Endothelial cell of umbilical vein (primary cell): ENCODE results near the gene LIMK2. TPM values are rescaled to one million over a fixed set of nuclear protein-coding genes. Genes with fewer than 3 reads are reported as not detected.

Experiments
- BruUV-seq: library from RNA; stranded (reverse); fragments of 400-500 nt; replicated peaks from 2 replicates; lab custom pipeline; 2021; lab: Mats Ljungman, UMichigan
- CTCF ChIA-PET: fragments of 300-600, 350-600 bp; sonication (Branson Sonifier 250); formaldehyde crosslinking; loops from one replicate; lab custom pipeline; 2021; ENCODE audit warnings: antibody characterized with exemption, inconsistent platforms; lab: Charles Lee
- POLR2A ChIA-PET: fragments of 300-600, 350-600 bp; sonication (Branson Sonifier 250); formaldehyde crosslinking; loops from one replicate; lab custom pipeline; 2021; ENCODE audit warnings: antibody characterized with exemption, inconsistent platforms; lab: Charles Lee
- DNase-seq: peaks from one replicate; pipeline ENCODE4 v3.0.0-alpha.2; 2011; ENCODE audit warnings: low read depth, low spot score
- FAIRE-seq: peaks from 2 replicates; lab custom pipeline; 2011; peaks lifted over from hg19 to GRCh38; lab: Jason Lieb, UNC
- H2AFZ ChIP-seq: 2 replicates; pipeline ENCODE4 v1.6.0; 2012; ENCODE audit warnings: low read depth, low read length, control low read depth, inconsistent platforms
- H3K27ac ChIP-seq: 2 replicates; pipeline ENCODE4 v1.5.1; 2011; ENCODE audit warnings: low read depth, mild to moderate bottlenecking, control low read depth, low read length, moderate library complexity; ENCODE audit not compliant: insufficient read depth
- H3K27me3 ChIP-seq, 2 experiments: 2 replicates each; pipeline versions ENCODE4 v1.6.0 to v1.6.1; 2011; ENCODE audit warnings: low read length in 2 of 2, mixed read lengths in 1 of 2; ENCODE audit not compliant: control insufficient read depth in 2 of 2, insufficient read depth in 2 of 2
- H3K36me3 ChIP-seq, 2 experiments: 2 replicates in 1 of 2; 3 replicates in 1 of 2; pipeline ENCODE4 v1.5.1; 2011; ENCODE audit warnings: low read length in 2 of 2, mild to moderate bottlenecking in 1 of 2, moderate library complexity in 1 of 2; ENCODE audit not compliant: control insufficient read depth in 2 of 2, insufficient read depth in 2 of 2; ENCODE audit errors: extremely low read depth in 1 of 2
- H3K4me1 ChIP-seq: 3 replicates; pipeline ENCODE4 v1.5.1; 2011; ENCODE audit warnings: mild to moderate bottlenecking, low read length; ENCODE audit not compliant: control insufficient read depth, insufficient read depth; ENCODE audit errors: extremely low read depth
- H3K4me2 ChIP-seq: 2 replicates; pipeline ENCODE4 v1.6.1; 2011; ENCODE audit warnings: low read length, control low read depth, mixed read lengths; ENCODE audit not compliant: insufficient read depth
- H3K4me3 ChIP-seq, 3 experiments: fragments of 200-600 bp in 1 of 3; sonication (generic), shearing (Covaris generic) in 1 of 3; replicated peaks in 1 of 3; 2 replicates each; pipeline ENCODE4 v1.5.1; 2011 to 2016; ENCODE audit warnings: control low read depth in 3 of 3, low read length in 3 of 3, mild to moderate bottlenecking in 2 of 3, inconsistent platforms in 1 of 3, low read depth in 1 of 3, moderate library complexity in 1 of 3; ENCODE audit not compliant: insufficient read depth in 1 of 3
- H3K79me2 ChIP-seq: 2 replicates; pipeline ENCODE4 v1.6.0; 2012; ENCODE audit warnings: low read length, inconsistent platforms; ENCODE audit not compliant: control insufficient read depth, insufficient read depth
- H3K9ac ChIP-seq: replicated peaks from 2 replicates; pipeline ENCODE3; 2011; ENCODE audit warnings: low read length, control low read depth; ENCODE audit not compliant: insufficient read depth; ENCODE audit errors: extremely low read depth
- H3K9me1 ChIP-seq: replicated peaks from 3 replicates; pipeline ENCODE4 v1.6.0; 2011; ENCODE audit warnings: mild to moderate bottlenecking, low read length; ENCODE audit not compliant: control insufficient read depth, insufficient read depth; ENCODE audit errors: extremely low read depth
- H3K9me3 ChIP-seq: replicated peaks from 2 replicates; pipeline ENCODE4 v1.5.1; 2012; ENCODE audit warnings: low read length, inconsistent platforms; ENCODE audit not compliant: control insufficient read depth, insufficient read depth
- H4K20me1 ChIP-seq: replicated peaks from 2 replicates; pipeline ENCODE3; 2011; ENCODE audit warnings: mild to moderate bottlenecking, low read length; ENCODE audit not compliant: control insufficient read depth, insufficient read depth; ENCODE audit errors: extremely low read depth
- EZH2 ChIP-seq: IDR thresholded peaks from 2 replicates; pipeline ENCODE4 v1.6.1; 2012; ENCODE audit warnings: borderline replicate concordance, low read depth, mild to moderate bottlenecking, moderate library complexity, low read length, inconsistent platforms; ENCODE audit not compliant: severe bottlenecking
- FOS ChIP-seq: IDR thresholded peaks from 2 replicates; pipeline ENCODE4 v1.6.1; 2011; ENCODE audit warnings: mild to moderate bottlenecking, low read length, moderate library complexity, borderline replicate concordance; ENCODE audit not compliant: insufficient read depth
- GATA2 ChIP-seq: IDR thresholded peaks from 2 replicates; pipeline ENCODE4 v1.7.0; 2011; ENCODE audit warnings: low read depth, mild to moderate bottlenecking, moderate library complexity, mixed read lengths, low read length; ENCODE audit not compliant: insufficient read length, insufficient read depth
- JUN ChIP-seq: IDR thresholded peaks from 2 replicates; pipeline ENCODE4 v1.6.1; 2011; ENCODE audit warnings: borderline replicate concordance, low read depth; ENCODE audit not compliant: insufficient read length, insufficient read depth
- MYC ChIP-seq: IDR thresholded peaks from one replicate; pipeline ENCODE4 v1.6.1; 2011; ENCODE audit warnings: mild to moderate bottlenecking, low read depth, low read length
- POLR2A ChIP-seq: IDR thresholded peaks from 2 replicates; pipeline ENCODE4 v1.6.1; 2012; ENCODE audit warnings: low read depth, mild to moderate bottlenecking, control low read depth, low read length
- POLR2AphosphoS5 ChIP-seq: IDR thresholded peaks from 2 replicates; pipeline ENCODE4 v1.6.1; 2012; ENCODE audit warnings: low read depth, mild to moderate bottlenecking, control low read depth, low read length, moderate library complexity; ENCODE audit not compliant: insufficient read depth
- dilution Hi-C: fragments of 300-500 bp; cut with MboI; formaldehyde crosslinking; loops from one replicate; pipeline ENCODE4 v1.15.0; 2019; ENCODE audit warnings: low sequenced_read_pairs; ENCODE audit not compliant: extremely low pct_ligation_motif_present
- intact Hi-C: fragments of 100-400 bp; cut with micrococcal nuclease; formaldehyde crosslinking; loops from one replicate; pipeline ENCODE4 v1.10.0; 2022
- polyA plus RNA-seq, 4 experiments: library from polyadenylated mRNA; depleted of rRNA in 3 of 4; stranded (reverse) in 3 of 4; unstranded in 1 of 4; fragments of >200 nt; gene quantifications; 2 replicates each; pipeline versions ENCODE4 v1.2.1 to v1.2.3, GENCODE V29; 2011 to 2012; ENCODE audit warnings: missing spikeins in 1 of 4
- total RNA-seq: library from RNA; stranded (reverse); gene quantifications from 2 replicates; pipeline ENCODE4 v1.2.3, GENCODE V29; 2021
- TF ChIP-seq, protein P1 (sequence below), 2 donors: IDR thresholded peaks; 1 replicate in 1 of 2; 2 replicates in 1 of 2; pipeline ENCODE4 v1.5.1; 2011; ENCODE audit warnings: low read length in 2 of 2, mild to moderate bottlenecking in 2 of 2, moderate library complexity in 2 of 2, control low read depth in 1 of 2, inconsistent platforms in 1 of 2, low read depth in 1 of 2; ENCODE audit not compliant: insufficient read depth in 1 of 2; ENCODE audit errors: extremely low read depth in 1 of 2
- TF ChIP-seq, protein P2 (sequence below): IDR thresholded peaks from 2 replicates; pipeline ENCODE4 v1.6.1; 2011; ENCODE audit not compliant: insufficient read depth, insufficient read length

LIMK2 gene
- total and polyA plus RNA-seq, 2 donors (not counting 3 experiments of a cell fraction or from before 2014, with no cell fraction given) = 23.2 to 76.7 TPM

DNA sequence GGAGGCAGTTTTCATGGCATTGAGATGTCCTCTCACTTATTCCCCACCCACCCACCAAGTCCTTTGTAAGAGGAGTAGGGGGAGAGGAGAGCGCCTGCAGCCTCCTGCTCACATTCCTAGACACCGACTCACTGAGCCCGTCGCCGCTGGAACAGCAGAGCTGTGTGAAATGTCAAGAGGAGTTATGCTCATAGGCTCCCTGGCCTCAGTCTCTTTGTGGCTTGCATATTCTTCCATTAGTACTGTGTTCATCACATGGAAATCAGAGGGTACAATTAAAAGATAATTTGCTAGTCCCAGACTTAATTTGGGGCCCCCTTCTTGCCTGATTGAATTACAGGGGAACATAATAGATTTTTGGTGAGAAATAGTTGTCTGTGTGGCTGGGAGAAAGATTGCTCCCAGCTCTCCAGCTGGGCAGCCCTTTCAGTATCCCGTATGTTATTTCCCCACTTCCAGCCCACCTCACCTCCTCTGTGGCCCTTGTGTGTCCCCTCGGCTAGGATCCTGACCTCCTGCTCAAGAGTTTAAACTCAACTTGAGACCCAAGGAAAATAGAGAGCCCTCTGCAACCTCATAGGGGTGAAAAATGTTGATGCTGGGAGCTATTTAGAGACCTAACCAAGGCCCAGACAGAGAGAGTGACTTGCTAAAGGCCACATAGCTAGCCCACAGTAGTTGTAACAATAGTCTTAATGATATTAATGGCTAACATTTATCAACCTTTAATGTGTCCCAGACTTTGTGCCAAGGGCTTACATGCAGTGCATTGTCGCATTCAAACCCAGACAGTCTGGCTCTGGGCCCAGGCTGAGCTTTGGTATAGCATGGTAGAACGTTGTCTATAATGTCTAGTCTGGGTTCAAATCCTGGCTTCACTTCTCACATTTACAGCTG lies 32.2 kb downstream of the LIMK2 start:
- Histone ChIP-seq H3K4me3 (no peak overlapping the region), H3K79me2 (peaks cover 59% of the 10 kb centered on the region), H3K9me1 (no peaks in the 10 kb centered on the region), H3K9me3 (no peaks in the 10 kb centered on the region), H3K4me2 (peak overlapping the region; percentile 24), H3K27ac (peak overlapping the region; percentile 95), H4K20me1 (no peaks in the 10 kb centered on the region), H3K9ac (peak overlapping the region; percentile 71), H2AFZ (no peak overlapping the region), H3K27me3 (no peaks in the 10 kb centered on the region), H3K4me1 (peaks cover 62% of the 10 kb centered on the region), H3K36me3 (peaks cover 0 to 4% of the 10 kb centered on the region in 2 experiments)
- ChIA-PET POLR2A (interaction anchor here (1.4 kb wide), 1 partner anchor 15 kb away, joined by 3 read pairs; no protein-coding TSS in a partner anchor), CTCF (interaction anchor here (0.6 to 14.3 kb wide), 13 partner anchors 9 to 159 kb away, joined by 3 to 169 read pairs (median 7); partner anchors contain the start of genes LIMK2, PIK3IP1 and SELENOM)
- TF ChIP-seq POLR2AphosphoS5 (peak; percentile 65), POLR2A (no peak), JUN (peak; percentile 11)
- no TSS peak for BruUV-seq
- dilution Hi-C loops = no loop called here
- intact Hi-C loops = loop anchor here (1.0 kb wide), 1 partner anchor 9 kb away; no protein-coding TSS in a partner anchor
- FAIRE-seq (peak; percentile 96), DNase-seq (peak; percentile 82)

DNA sequence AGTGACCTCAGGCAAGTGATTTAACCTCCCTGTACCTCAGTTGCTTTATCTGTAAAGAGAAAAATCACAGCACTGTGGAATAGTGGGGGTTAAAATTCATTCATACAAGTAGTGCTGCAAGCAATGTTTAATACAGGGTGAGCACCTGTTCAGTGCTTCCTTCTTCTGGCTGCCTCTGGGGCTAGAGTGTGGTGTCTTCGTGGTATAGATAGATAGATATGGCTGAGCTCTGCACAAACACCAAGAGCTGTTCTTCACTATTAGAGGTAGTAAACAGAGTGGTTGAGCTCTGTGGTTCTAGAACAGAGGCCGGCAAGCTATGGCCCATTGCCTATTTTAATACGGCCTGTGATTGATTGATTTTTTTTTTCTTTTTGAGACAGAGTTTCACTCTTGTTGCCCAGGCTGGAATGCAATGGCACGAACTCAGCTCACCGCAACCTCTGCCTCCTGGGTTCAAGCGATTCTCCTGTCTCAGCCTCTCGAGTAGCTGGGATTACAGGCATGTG lies 32.9 kb downstream of the LIMK2 start:
- Histone ChIP-seq H3K79me2 (peaks cover 54% of the 10 kb centered on the region), H3K36me3 (peaks cover 0 to 4% of the 10 kb centered on the region in 2 experiments), H3K4me2 (peak overlapping the region; percentile 24), H3K27me3 (no peaks in the 10 kb centered on the region), H3K9me1 (no peaks in the 10 kb centered on the region), H3K9me3 (no peaks in the 10 kb centered on the region), H4K20me1 (no peaks in the 10 kb centered on the region), H3K9ac (peak overlapping the region; percentile 70), H3K4me3 (no peak overlapping the region), H3K4me1 (peaks cover 55% of the 10 kb centered on the region), H3K27ac (peak overlapping the region; percentile 95), H2AFZ (no peak overlapping the region)
- no peak for TF ChIP-seq GATA2
- no peak for TF ChIP-seq POLR2A
- TF ChIP-seq MYC = no peak
- TF ChIP-seq, protein P1, sequence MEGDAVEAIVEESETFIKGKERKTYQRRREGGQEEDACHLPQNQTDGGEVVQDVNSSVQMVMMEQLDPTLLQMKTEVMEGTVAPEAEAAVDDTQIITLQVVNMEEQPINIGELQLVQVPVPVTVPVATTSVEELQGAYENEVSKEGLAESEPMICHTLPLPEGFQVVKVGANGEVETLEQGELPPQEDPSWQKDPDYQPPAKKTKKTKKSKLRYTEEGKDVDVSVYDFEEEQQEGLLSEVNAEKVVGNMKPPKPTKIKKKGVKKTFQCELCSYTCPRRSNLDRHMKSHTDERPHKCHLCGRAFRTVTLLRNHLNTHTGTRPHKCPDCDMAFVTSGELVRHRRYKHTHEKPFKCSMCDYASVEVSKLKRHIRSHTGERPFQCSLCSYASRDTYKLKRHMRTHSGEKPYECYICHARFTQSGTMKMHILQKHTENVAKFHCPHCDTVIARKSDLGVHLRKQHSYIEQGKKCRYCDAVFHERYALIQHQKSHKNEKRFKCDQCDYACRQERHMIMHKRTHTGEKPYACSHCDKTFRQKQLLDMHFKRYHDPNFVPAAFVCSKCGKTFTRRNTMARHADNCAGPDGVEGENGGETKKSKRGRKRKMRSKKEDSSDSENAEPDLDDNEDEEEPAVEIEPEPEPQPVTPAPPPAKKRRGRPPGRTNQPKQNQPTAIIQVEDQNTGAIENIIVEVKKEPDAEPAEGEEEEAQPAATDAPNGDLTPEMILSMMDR (IDR thresholded peaks at IDR 0.05; ENCODE audit: extremely low read depth in 1 of 2, insufficient read depth in 1 of 2, low read depth in 1 of 2, low read length in 2 of 2) = no peak
- TF ChIP-seq FOS = no peak
- TF ChIP-seq, protein P2, sequence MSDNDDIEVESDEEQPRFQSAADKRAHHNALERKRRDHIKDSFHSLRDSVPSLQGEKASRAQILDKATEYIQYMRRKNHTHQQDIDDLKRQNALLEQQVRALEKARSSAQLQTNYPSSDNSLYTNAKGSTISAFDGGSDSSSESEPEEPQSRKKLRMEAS = no peak
- no peak for TF ChIP-seq EZH2
- no peak for TF ChIP-seq POLR2AphosphoS5
- TF ChIP-seq JUN = no peak
- ChIA-PET POLR2A (interaction anchor here (1.4 kb wide), 1 partner anchor 16 kb away, joined by 3 read pairs; no protein-coding TSS in a partner anchor), CTCF (interaction anchor here (0.9 to 14.3 kb wide), 8 partner anchors 8 to 47 kb away, joined by 3 to 169 read pairs (median 8); partner anchors contain the start of genes LIMK2 and PIK3IP1)
- dilution Hi-C loops (no loop called here), intact Hi-C loops (loop anchor here (1.0 kb wide), 1 partner anchor 10 kb away; no protein-coding TSS in a partner anchor)
- FAIRE-seq = no peak
- BruUV-seq = no TSS peak
- DNase-seq = no peak
